WTC11 (cell line): Measurements from ENCODE around the gene PTPRC. TPM values are rescaled to one million over a fixed set of nuclear protein-coding genes. Genes with fewer than 3 reads are reported as not detected.

Experiments used
- ATAC-seq: fragments of 200-7000 bp; cut with Tn5 transposase; 2 replicates; pipeline ENCODE4 v1.10.0; 2021; ENCODE audit warnings: mild to moderate bottlenecking, moderate library complexity
- CTCF ChIA-PET: fragments of 300-600 bp; sonication (Branson Sonifier 250); formaldehyde crosslinking; loops from one replicate; lab custom pipeline; 2021; ENCODE audit warnings: antibody characterized with exemption; lab: Charles Lee
- POLR2A ChIA-PET: fragments of 350-600 bp; sonication (Branson Sonifier 250); formaldehyde crosslinking; loops from one replicate; lab custom pipeline; 2021; ENCODE audit warnings: antibody characterized with exemption; lab: Charles Lee
- DNase-seq: peaks from one replicate; pipeline ENCODE4 v3.0.0; 2021; ENCODE audit warnings: low spot score
- H3K27ac Mint-ChIP-seq: 2 replicates; pipeline ENCODE4 v1.8.0; 2021; ENCODE audit warnings: mixed read lengths
- H3K27me3 Mint-ChIP-seq: 2 replicates; pipeline ENCODE4 v1.8.0; 2021; ENCODE audit warnings: low read depth, mild to moderate bottlenecking, moderate library complexity, mixed read lengths
- H3K36me3 Mint-ChIP-seq: 2 replicates; pipeline ENCODE4 v1.8.0; 2021; ENCODE audit warnings: mixed read lengths
- H3K4me1 Mint-ChIP-seq: 2 replicates; pipeline ENCODE4 v1.8.0; 2022; ENCODE audit warnings: mixed read lengths
- H3K4me3 Mint-ChIP-seq: 2 replicates; pipeline ENCODE4 v1.8.0; 2021; ENCODE audit warnings: mild to moderate bottlenecking, moderate library complexity, mixed read lengths
- H3K9me3 Mint-ChIP-seq: 2 replicates; pipeline ENCODE4 v1.8.0; 2021; ENCODE audit warnings: mixed read lengths
- ATF1 ChIP-seq: sonication (generic); formaldehyde crosslinking; IDR thresholded peaks from 2 replicates; pipeline ENCODE4 v1.8.1; 2023; ENCODE audit warnings: mild to moderate bottlenecking, moderate library complexity, missing genetic modification reagents
- CREB1 ChIP-seq: sonication (generic); formaldehyde crosslinking; IDR thresholded peaks from 2 replicates; pipeline ENCODE4 v1.8.0; 2023; ENCODE audit warnings: mild to moderate bottlenecking, missing genetic modification reagents
- CREM ChIP-seq: sonication (generic); formaldehyde crosslinking; IDR thresholded peaks from 2 replicates; pipeline ENCODE4 v1.8.1; 2022; ENCODE audit warnings: mild to moderate bottlenecking, missing genetic modification reagents, moderate library complexity
- GRHL2 ChIP-seq: fragments of 250-450 bp; sonication (Bioruptor Pico); IDR thresholded peaks from 2 replicates; pipeline ENCODE4 v1.8.0; 2022; ENCODE audit warnings: mild to moderate bottlenecking, moderate library complexity; ENCODE audit not compliant: insufficient replicate concordance, severe bottlenecking
- GTF2I ChIP-seq: fragments of 250-450 bp; sonication (Bioruptor Pico); conservative IDR thresholded peaks from 2 replicates; pipeline ENCODE4 v1.4.0; 2021; ENCODE audit warnings: mild to moderate bottlenecking
- JAZF1 ChIP-seq: fragments of 250-450 bp; sonication (Bioruptor Pico); IDR thresholded peaks from 2 replicates; pipeline ENCODE4 v1.9.0; 2021; ENCODE audit warnings: moderate library complexity, mild to moderate bottlenecking, inconsistent platforms
- JUN ChIP-seq: sonication (generic); formaldehyde crosslinking; IDR thresholded peaks from 2 replicates; pipeline ENCODE4 v1.8.0; 2023; ENCODE audit warnings: mild to moderate bottlenecking, missing genetic modification reagents
- NFATC4 ChIP-seq: fragments of 250-450 bp; sonication (Bioruptor Pico); IDR thresholded peaks from 2 replicates; pipeline ENCODE4 v1.9.0; 2021; ENCODE audit warnings: mild to moderate bottlenecking
- NR3C1 ChIP-seq: sonication (generic); formaldehyde crosslinking; conservative IDR thresholded peaks from 2 replicates; pipeline ENCODE4 v1.8.1; 2023; ENCODE audit warnings: low read depth, mild to moderate bottlenecking, missing genetic modification reagents
- SMAD4 ChIP-seq: sonication (generic); formaldehyde crosslinking; IDR thresholded peaks from 2 replicates; pipeline ENCODE4 v1.8.0; 2022; ENCODE audit warnings: mild to moderate bottlenecking, missing genetic modification reagents
- ZNF396 ChIP-seq: fragments of 250-450 bp; sonication (Bioruptor Pico); IDR thresholded peaks from 2 replicates; pipeline ENCODE4 v1.8.0; 2021; ENCODE audit warnings: mild to moderate bottlenecking, moderate library complexity, borderline replicate concordance
- ZNF423 ChIP-seq: fragments of 250-450 bp; sonication (Bioruptor Pico); IDR thresholded peaks from 2 replicates; pipeline ENCODE4 v2.1.2; 2022; ENCODE audit warnings: mild to moderate bottlenecking, moderate library complexity
- total RNA-seq: library from RNA; stranded (reverse); gene quantifications from 3 replicates; pipeline ENCODE4 v1.2.3, GENCODE V29; 2021
- TF ChIP-seq, protein P1 (sequence below): fragments of 200-600 bp; IDR thresholded peaks from 2 replicates; pipeline ENCODE4 v1.8.0; 2022; ENCODE audit warnings: antibody characterized with exemption
- TF ChIP-seq, protein P2 (sequence below): fragments of 250-450 bp; sonication (Bioruptor Pico); conservative IDR thresholded peaks from 2 replicates; pipeline ENCODE4 v1.9.0; 2021; ENCODE audit warnings: mild to moderate bottlenecking
- TF ChIP-seq, protein P3 (sequence below): fragments of 250-450 bp; sonication (Bioruptor Pico); IDR thresholded peaks from 2 replicates; pipeline ENCODE4 v2.1.2; 2022; ENCODE audit warnings: mild to moderate bottlenecking, moderate library complexity
- TF ChIP-seq, protein P4 (sequence below): sonication (generic); formaldehyde crosslinking; conservative IDR thresholded peaks from 2 replicates; pipeline ENCODE4 v1.8.1; 2023; ENCODE audit warnings: mild to moderate bottlenecking, low read depth, missing genetic modification reagents, moderate library complexity
- TF ChIP-seq, protein P5 (sequence below): sonication (generic); formaldehyde crosslinking; IDR thresholded peaks from 2 replicates; pipeline ENCODE4 v1.8.1; 2022; ENCODE audit warnings: missing genetic modification reagents, borderline replicate concordance
- TF ChIP-seq, protein P6 (sequence below): fragments of 250-450 bp; sonication (Bioruptor Pico); IDR thresholded peaks from 2 replicates; pipeline ENCODE4 v1.8.0; 2021; ENCODE audit warnings: mild to moderate bottlenecking

The PTPRC gene
- total RNA-seq, 1 experiment from 2014 or later, result 1.4 TPM

DNA sequence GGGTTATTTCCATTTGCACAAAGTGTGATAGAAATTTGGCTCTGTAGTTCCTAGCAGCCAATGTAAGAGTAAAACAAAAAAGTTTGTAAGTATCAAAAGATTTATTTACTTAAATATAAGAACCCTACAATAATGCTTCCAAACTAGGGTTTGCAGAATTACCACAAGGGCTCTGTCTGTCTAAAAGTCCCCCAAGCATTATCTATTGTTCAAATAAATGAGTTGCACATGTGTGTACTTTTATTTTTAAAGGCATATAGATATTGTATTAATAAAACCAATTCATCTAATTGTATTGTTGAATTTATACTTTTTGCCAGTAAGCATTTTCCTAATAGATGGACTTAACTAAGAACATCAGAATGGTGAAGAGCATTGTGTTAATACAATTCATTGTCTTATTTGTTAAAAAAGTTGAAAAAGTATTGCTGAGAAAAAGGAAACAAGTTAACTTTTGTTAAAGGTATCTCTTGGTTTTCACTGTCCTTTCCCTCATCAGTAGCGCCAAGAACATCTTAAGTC, 863 bp upstream of the PTPRC start:
- Mint-ChIP-seq H3K27ac (no peak overlapping the region), H3K9me3 (peaks cover 15% of the 10 kb centered on the region), H3K36me3 (no peaks in the 10 kb centered on the region), H3K4me3 (no peak overlapping the region), H3K27me3 (no peaks in the 10 kb centered on the region), H3K4me1 (no peaks in the 10 kb centered on the region)
- no peak for ATAC-seq
- no peak for DNase-seq
- ChIA-PET POLR2A (no interaction called here), CTCF (no interaction called here)
- TF ChIP-seq CREB1 (no peak), JAZF1 (CRISPR knock-in tag) (no peak), GTF2I (no peak), NFATC4 (CRISPR knock-in tag) (no peak), SMAD4 (CRISPR knock-in tag) (no peak), ZNF423 (CRISPR knock-in tag) (no peak), JUN (CRISPR knock-in tag) (no peak), ATF1 (CRISPR knock-in tag) (no peak), GRHL2 (CRISPR knock-in tag) (no peak), ZNF396 (CRISPR knock-in tag) (no peak), CREM (no peak), NR3C1 (CRISPR knock-in tag) (no peak)
- TF ChIP-seq, protein P1, sequence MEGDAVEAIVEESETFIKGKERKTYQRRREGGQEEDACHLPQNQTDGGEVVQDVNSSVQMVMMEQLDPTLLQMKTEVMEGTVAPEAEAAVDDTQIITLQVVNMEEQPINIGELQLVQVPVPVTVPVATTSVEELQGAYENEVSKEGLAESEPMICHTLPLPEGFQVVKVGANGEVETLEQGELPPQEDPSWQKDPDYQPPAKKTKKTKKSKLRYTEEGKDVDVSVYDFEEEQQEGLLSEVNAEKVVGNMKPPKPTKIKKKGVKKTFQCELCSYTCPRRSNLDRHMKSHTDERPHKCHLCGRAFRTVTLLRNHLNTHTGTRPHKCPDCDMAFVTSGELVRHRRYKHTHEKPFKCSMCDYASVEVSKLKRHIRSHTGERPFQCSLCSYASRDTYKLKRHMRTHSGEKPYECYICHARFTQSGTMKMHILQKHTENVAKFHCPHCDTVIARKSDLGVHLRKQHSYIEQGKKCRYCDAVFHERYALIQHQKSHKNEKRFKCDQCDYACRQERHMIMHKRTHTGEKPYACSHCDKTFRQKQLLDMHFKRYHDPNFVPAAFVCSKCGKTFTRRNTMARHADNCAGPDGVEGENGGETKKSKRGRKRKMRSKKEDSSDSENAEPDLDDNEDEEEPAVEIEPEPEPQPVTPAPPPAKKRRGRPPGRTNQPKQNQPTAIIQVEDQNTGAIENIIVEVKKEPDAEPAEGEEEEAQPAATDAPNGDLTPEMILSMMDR, result no peak
- TF ChIP-seq, protein P2, sequence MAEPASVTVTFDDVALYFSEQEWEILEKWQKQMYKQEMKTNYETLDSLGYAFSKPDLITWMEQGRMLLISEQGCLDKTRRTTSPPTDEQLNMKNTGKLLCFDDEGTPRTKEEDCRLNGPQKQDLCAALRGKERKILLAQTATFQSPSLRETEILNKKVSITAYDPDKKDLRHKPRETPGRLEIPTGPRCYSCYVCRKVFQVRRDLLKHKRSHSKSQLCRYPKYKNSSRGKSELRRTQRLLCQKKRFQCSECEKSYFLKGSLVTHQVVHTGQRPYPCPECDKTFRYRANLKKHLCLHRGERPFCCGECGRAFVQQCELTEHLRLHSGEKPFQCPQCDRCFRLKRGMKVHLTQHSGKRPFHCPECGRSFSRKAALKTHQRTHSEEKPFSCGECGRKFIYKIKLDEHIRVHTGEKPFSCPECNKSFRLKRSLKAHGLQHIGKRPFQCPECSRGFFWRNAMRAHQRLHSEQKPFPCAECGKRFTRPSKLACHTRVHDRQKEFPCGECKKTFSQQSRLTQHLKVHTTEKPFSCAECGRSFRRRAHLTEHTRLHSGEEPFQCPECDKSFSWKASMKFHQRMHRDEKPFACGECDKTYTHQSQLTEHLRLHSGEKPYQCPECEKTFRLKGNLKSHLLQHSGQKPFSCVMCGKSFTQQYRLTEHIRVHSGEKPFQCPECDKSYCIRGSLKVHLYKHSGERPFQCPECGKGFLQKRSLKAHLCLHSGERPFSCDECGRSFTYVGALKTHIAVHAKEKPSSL (CRISPR knock-in tag), result no peak
- TF ChIP-seq, protein P3, sequence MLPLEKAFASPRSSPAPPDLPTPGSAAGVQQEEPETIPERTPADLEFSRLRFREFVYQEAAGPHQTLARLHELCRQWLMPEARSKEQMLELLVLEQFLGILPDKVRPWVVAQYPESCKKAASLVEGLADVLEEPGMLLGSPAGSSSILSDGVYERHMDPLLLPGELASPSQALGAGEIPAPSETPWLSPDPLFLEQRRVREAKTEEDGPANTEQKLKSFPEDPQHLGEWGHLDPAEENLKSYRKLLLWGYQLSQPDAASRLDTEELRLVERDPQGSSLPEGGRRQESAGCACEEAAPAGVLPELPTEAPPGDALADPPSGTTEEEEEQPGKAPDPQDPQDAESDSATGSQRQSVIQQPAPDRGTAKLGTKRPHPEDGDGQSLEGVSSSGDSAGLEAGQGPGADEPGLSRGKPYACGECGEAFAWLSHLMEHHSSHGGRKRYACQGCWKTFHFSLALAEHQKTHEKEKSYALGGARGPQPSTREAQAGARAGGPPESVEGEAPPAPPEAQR (CRISPR knock-in tag), result no peak
- TF ChIP-seq, protein P4, sequence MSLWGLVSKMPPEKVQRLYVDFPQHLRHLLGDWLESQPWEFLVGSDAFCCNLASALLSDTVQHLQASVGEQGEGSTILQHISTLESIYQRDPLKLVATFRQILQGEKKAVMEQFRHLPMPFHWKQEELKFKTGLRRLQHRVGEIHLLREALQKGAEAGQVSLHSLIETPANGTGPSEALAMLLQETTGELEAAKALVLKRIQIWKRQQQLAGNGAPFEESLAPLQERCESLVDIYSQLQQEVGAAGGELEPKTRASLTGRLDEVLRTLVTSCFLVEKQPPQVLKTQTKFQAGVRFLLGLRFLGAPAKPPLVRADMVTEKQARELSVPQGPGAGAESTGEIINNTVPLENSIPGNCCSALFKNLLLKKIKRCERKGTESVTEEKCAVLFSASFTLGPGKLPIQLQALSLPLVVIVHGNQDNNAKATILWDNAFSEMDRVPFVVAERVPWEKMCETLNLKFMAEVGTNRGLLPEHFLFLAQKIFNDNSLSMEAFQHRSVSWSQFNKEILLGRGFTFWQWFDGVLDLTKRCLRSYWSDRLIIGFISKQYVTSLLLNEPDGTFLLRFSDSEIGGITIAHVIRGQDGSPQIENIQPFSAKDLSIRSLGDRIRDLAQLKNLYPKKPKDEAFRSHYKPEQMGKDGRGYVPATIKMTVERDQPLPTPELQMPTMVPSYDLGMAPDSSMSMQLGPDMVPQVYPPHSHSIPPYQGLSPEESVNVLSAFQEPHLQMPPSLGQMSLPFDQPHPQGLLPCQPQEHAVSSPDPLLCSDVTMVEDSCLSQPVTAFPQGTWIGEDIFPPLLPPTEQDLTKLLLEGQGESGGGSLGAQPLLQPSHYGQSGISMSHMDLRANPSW (CRISPR knock-in tag), result no peak
- TF ChIP-seq, protein P5, sequence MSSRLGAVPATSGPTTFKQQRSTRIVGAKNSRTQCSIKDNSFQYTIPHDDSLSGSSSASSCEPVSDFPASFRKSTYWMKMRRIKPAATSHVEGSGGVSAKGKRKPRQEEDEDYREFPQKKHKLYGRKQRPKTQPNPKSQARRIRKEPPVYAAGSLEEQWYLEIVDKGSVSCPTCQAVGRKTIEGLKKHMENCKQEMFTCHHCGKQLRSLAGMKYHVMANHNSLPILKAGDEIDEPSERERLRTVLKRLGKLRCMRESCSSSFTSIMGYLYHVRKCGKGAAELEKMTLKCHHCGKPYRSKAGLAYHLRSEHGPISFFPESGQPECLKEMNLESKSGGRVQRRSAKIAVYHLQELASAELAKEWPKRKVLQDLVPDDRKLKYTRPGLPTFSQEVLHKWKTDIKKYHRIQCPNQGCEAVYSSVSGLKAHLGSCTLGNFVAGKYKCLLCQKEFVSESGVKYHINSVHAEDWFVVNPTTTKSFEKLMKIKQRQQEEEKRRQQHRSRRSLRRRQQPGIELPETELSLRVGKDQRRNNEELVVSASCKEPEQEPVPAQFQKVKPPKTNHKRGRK, result no peak
- TF ChIP-seq, protein P6, sequence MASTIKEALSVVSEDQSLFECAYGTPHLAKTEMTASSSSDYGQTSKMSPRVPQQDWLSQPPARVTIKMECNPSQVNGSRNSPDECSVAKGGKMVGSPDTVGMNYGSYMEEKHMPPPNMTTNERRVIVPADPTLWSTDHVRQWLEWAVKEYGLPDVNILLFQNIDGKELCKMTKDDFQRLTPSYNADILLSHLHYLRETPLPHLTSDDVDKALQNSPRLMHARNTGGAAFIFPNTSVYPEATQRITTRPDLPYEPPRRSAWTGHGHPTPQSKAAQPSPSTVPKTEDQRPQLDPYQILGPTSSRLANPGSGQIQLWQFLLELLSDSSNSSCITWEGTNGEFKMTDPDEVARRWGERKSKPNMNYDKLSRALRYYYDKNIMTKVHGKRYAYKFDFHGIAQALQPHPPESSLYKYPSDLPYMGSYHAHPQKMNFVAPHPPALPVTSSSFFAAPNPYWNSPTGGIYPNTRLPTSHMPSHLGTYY (CRISPR knock-in tag), result no peak
